Measurements from ENCODE around the gene ECI2. TPM values are rescaled to one million over a fixed set of nuclear protein-coding genes. Genes with fewer than 3 reads are reported as not detected.

ECI2 gene
- total and polyA plus RNA-seq, 2 donors (not counting 3 experiments of a cell fraction or from before 2014, with no cell fraction given) = 33.5 to 91.0 TPM

GRCh38 chr6:4107873-4108272 lies 27.5 kb downstream of the ECI2 start:
- H3K36me3 ChIP-seq (ENCODE audit: control insufficient read depth in 2 of 2, extremely low read depth in 1 of 2, insufficient read depth in 2 of 2, low read length in 2 of 2) = no peaks in the 10 kb centered on the region
- H3K4me1 ChIP-seq (ENCODE audit: control insufficient read depth, extremely low read depth, insufficient read depth, low read length) = peaks cover 8% of the 10 kb centered on the region
- no peak overlapping the region for H3K4me2 ChIP-seq (ENCODE audit: insufficient read depth, low read length)
- TF ChIP-seq FOS (IDR thresholded peaks at IDR 0.05; ENCODE audit: borderline replicate concordance, insufficient read depth, low read length) (no peak), MAX (IDR thresholded peaks at IDR 0.05; ENCODE audit: insufficient read depth, insufficient read length) (no peak), MYC (IDR thresholded peaks at IDR 0.05; ENCODE audit: low read depth, low read length) (no peak), GATA2 (IDR thresholded peaks at IDR 0.05; ENCODE audit: insufficient read depth, insufficient read length, low read depth, low read length) (no peak), POLR2A (IDR thresholded peaks at IDR 0.05; ENCODE audit: low read depth, low read length) (no peak)
- TF ChIP-seq, protein P1, sequence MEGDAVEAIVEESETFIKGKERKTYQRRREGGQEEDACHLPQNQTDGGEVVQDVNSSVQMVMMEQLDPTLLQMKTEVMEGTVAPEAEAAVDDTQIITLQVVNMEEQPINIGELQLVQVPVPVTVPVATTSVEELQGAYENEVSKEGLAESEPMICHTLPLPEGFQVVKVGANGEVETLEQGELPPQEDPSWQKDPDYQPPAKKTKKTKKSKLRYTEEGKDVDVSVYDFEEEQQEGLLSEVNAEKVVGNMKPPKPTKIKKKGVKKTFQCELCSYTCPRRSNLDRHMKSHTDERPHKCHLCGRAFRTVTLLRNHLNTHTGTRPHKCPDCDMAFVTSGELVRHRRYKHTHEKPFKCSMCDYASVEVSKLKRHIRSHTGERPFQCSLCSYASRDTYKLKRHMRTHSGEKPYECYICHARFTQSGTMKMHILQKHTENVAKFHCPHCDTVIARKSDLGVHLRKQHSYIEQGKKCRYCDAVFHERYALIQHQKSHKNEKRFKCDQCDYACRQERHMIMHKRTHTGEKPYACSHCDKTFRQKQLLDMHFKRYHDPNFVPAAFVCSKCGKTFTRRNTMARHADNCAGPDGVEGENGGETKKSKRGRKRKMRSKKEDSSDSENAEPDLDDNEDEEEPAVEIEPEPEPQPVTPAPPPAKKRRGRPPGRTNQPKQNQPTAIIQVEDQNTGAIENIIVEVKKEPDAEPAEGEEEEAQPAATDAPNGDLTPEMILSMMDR (IDR thresholded peaks at IDR 0.05; ENCODE audit: extremely low read depth in 1 of 2, insufficient read depth in 1 of 2, low read depth in 1 of 2, low read length in 2 of 2) = no peak
- ChIA-PET POLR2A (no interaction called here), CTCF (interaction anchor here (0.9 to 1.0 kb wide), 3 partner anchors 9 to 102 kb away, joined by 3 to 4 read pairs (median 3); no protein-coding TSS in a partner anchor)
- no peak overlapping the region for H3K4me3 ChIP-seq (replicated peaks in 1 of 3; ENCODE audit: insufficient read depth in 1 of 3, low read depth in 1 of 3, low read length in 3 of 3)
- no peaks in the 10 kb centered on the region for H3K9me3 ChIP-seq (replicated peaks; ENCODE audit: control insufficient read depth, insufficient read depth, low read length)
- no peak overlapping the region for H3K27ac ChIP-seq (ENCODE audit: insufficient read depth, low read depth, low read length)
- no peak overlapping the region for H3K9ac ChIP-seq (replicated peaks; ENCODE audit: extremely low read depth, insufficient read depth, low read length)
- H3K79me2 ChIP-seq (ENCODE audit: control insufficient read depth, insufficient read depth, low read length) = no peaks in the 10 kb centered on the region
- no TSS peak for BruUV-seq (replicated peaks)
- no peaks in the 10 kb centered on the region for H4K20me1 ChIP-seq (replicated peaks; ENCODE audit: control insufficient read depth, extremely low read depth, insufficient read depth, low read length)
- intact Hi-C loops (cut with micrococcal nuclease) = loop anchor here (10.0 kb wide), 1 partner anchor 47 kb away; no protein-coding TSS in a partner anchor
- no peaks in the 10 kb centered on the region for H3K27me3 ChIP-seq (ENCODE audit: control insufficient read depth in 2 of 2, insufficient read depth in 2 of 2, low read length in 2 of 2)
- FAIRE-seq (no peak), DNase-seq (ENCODE audit: low read depth, low spot score) (no peak)
- no peak overlapping the region for H2AFZ ChIP-seq (ENCODE audit: low read depth, low read length)
- no peaks in the 10 kb centered on the region for H3K9me1 ChIP-seq (replicated peaks; ENCODE audit: control insufficient read depth, extremely low read depth, insufficient read depth, low read length)
- dilution Hi-C loops (cut with MboI; ENCODE audit: extremely low pct_ligation_motif_present, low sequenced_read_pairs) = no loop called here
